8988T (cell line): ENCODE data around the gene TAF11L10.
"Not testable (repeated sequence)": the region's sequence is repeated elsewhere in the genome, so short reads cannot be mapped to it uniquely, and the experiment has no call there.

Experiments
- DNase-seq: peaks from one replicate; pipeline ENCODE4 v3.0.0; 2011

The TAF11L10 gene

DNA sequence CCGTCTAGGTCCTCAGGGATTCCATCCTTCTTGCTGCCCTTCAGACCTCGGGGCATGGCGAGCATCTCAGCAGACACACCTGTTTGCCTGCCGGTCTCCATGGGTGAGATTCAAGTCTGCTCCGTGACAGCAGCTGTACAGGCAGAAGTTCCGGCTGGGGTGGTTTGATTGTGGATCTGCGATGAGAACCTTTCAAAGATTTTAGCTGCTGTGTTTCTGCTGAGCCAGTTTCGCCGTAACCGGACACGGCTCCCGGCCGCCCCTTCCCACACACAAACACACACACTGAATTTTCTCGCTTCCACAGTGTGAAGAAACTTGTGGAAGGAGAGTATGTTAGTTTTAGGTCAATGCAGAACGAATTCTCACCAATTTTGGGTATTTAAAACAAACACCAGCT, at the start of gene TAF11L10:
Gene TAF11L10, minus strand, starts transcription at position 101 of the 400 bp plus-strand sequence.
- not testable (repeated sequence) for DNase-seq

DNA sequence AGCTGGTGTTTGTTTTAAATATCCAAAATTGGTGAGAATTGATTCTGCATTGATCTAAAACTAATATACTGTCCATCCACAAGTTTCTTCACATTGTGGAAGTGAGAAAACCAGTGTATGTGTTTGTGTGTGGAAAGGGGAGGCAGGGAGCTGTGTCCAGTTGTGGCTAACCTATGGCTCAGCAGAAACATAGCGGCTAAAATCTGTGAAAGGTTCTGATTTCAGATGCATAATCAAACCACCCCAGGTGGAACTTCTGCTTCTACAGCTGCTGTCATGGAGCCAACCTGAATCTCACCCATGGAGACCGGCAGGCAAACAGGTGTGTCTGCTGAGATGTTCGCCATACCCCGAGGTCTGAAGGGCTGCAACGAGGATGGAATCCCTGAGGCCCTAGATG, 36.5 kb upstream of the TAF11L10 start, which contains the start of gene TAF11L14:
Gene TAF11L14, plus strand, starts transcription at position 301 of the 400 bp plus-strand sequence.
- DNase-seq, result no peak

DNA sequence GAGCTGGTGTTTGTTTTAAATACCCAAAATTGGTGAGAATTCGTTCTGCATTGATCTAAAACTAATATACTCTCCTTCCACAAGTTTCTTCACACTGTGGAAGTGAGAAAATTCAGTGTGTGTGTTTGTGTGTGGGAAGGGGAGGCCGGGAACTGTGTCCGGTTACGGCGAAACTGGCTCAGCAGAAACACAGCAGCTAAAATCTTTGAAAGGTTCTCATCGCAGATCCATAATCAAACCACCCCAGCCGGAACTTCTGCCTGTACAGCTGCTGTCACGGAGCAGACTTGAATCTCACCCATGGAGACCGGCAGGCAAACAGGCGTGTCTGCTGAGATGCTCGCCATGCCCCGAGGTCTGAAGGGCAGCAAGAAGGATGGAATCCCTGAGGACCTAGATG, 34.2 kb upstream of the TAF11L10 start, which contains the start of gene TAF11L13:
Gene TAF11L13, plus strand, starts transcription at position 301 of the 400 bp plus-strand sequence.
- DNase-seq, result not testable (repeated sequence)

DNA sequence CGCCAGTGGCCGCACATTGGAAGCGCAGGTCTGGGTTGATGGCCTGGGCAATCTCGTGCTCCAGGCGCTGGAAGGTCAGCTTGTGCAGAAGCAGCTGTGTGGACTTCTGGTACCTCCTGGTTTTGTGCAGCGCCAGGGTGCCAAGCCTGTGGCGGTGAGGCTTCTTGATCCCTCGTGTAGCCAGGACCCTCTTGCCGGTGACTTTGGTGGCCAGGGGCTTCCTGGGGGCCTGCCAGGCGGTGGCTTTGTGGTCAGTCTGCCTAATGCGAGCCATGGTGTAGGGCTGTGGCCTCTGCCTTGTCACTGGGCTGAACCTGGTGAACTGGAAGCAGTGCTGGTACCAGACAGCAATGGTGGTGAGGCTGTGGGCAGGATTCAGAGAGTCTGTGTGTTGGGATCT, 28.1 kb upstream of the TAF11L10 start:
- DNase-seq, result no peak

DNA sequence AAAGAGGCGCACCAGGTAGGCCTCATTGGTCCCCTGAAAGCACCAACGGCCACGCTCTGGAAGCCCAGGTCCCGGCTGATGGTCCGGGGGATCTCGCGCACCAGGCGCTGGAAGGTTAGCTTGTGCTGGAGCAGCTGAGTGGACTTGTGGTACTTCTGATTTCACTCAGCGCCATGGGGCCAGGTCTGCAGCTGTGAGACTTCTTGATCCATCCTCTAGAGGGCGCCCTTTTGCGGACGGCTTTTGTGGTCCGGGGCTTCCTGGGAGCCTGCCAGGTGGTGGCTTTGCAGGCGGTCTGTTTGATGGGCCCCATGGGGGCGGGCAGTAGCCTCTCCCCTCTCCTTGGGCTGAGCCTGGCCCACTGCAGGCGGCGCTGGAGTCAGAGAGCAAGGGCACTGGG, 23.0 kb upstream of the TAF11L10 start:
- no peak for DNase-seq

DNA sequence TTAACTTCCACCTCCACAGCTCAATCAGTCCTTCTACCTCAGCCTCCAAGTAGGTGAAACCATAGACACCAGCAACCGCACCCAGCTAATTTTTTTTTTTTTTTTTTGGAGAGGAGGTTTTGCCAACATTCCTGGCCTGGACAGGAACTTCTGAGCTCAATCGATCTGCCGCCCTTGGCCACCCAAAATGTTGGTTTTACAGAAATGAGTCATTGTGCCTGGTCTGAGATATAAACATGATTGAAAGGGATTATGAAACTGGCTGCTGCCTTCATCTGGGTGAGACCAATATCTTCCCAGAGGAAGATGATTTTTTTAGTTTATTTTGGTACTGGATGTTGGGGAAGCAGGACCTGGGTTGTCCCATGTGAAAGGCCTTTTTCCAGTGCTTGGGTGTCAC, 21.7 kb upstream of the TAF11L10 start:
- no peak for DNase-seq

DNA sequence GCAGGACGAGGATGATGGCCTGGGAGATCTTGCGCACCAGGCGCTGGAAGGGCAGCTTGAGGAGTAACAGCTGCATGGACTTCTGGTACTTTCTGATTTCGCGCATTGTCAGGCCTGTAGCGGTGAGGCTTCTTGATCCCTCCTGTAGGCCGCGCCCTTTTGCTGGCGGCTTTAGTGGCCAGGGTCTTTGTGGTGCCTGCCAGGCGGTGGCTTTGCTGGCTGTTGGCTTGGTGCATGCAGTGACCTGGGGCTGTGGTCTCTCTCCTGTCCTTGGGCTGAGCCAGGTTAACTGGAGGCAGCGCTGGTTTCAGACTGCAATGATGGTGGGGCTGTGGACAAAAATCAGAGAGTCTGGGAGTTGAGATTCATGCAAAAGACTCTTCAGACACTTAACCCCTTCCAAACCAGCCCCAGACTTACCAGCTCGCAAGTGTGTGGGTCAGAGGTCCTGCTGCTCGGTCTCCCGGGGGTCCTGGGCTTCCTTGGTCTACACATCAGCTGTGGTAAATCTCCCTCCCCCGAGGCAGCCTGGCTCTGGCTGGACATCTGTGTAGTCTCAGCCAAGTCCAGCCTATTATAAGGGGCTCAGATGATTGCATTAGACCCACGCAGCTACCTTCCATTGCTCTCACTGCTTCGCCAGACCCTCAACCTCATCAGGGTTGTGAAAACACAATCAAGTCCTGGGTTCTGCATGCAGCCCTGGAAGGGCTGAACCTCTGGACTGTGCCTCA, 17.4 kb upstream of the TAF11L10 start:
- no peak for DNase-seq

DNA sequence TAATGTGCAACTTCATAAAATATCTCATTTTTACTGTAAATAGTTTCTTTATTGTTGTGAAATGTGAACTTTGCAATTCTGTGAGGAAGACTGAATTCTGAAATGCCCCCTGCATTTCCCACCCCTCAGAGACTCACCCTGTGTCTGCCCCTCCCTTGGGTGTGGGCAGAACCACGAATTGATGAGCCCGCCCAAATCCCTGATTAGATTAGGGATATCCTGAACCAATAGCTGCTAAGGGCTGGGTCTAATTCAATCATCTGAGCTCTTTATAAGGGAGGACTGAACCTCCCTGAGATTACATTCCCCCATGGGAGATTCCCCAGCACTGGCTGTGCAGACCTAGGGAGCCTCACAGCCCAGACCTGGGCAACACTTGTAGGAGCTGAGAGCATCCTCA, 12.5 kb upstream of the TAF11L10 start, which contains the start of gene TAF11L12:
Gene TAF11L12, plus strand, starts transcription at position 301 of the 400 bp plus-strand sequence.
- DNase-seq, result not testable (repeated sequence)

DNA sequence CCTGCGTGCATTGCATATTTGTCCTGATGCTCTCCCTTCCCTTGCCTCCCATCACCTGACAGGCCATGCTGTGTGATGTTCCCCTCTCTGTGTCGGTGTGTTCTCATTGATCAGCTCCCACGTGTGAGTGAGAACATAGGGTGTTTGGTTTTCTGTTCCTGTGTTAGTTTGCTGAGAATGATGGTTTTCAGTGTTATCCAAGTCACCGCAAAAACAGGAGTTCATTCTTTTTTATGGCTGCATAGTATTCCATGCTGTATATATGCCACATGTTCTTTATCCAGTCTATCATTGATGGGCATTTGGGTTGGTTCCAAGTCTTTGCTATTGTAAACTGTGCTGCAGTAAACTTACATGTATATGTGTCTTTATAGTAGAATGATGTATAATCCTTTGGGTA, 9.8 kb upstream of the TAF11L10 start:
- DNase-seq, result not testable (repeated sequence)

DNA sequence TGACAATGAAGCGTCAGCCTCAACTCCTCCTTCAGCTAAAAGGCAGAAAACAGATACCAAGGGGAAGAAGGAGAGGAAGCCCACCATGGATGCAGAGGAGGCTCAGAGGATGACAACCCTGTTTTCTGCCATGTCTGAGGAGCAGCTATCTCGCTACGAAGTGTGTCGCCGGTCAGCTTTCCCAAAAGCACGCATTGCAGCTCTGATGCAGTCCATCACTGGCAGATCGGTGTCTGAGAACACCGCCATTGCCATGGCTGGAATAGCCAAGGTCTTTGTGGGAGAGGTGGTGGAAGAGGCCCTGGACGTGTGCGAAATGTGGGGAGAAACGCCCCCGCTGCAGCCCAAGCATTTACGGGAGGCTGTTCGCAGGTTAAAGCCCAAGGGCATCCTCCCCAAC, 7.3 kb upstream of the TAF11L10 start:
- DNase-seq, result no peak

DNA sequence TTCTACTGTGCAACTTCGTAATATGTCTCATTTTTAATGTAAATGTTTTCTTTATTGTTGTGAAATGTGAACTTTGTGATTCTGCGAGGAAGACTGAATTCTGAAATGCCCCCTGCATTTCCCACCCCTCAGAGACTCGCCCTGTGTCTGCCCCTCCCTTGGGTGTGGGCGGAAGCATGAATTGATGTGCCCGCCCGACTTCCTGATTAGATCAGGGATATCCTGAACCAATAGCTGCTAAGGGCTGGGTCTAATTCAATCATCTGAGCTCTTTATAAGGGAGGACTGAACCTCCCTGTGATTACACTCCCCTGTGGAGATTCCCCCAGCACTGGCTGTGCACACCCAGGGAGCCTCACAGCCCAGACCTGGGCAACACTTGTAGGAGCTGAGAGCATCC, 6.3 kb upstream of the TAF11L10 start, which contains the start of gene TAF11L11:
Gene TAF11L11, plus strand, starts transcription at position 304 of the 400 bp plus-strand sequence.
- DNase-seq, result not testable (repeated sequence)

DNA sequence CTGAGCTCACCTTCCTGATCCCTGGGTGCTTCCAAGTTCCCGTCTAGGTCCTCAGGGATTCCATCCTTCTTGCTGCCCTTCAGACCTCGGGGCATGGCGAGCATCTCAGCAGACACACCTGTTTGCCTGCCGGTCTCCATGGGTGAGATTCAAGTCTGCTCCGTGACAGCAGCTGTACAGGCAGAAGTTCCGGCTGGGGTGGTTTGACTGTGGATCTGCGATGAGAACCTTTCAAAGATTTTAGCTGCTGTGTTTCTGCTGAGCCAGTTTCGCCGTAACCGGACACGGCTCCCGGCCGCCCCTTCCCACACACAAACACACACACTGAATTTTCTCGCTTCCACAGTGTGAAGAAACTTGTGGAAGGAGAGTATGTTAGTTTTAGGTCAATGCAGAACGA, 3.4 kb downstream of the TAF11L10 start, which contains the start of gene TAF11L9:
Gene TAF11L9, minus strand, starts transcription at position 140 of the 400 bp plus-strand sequence.
- DNase-seq, result not testable (repeated sequence)

DNA sequence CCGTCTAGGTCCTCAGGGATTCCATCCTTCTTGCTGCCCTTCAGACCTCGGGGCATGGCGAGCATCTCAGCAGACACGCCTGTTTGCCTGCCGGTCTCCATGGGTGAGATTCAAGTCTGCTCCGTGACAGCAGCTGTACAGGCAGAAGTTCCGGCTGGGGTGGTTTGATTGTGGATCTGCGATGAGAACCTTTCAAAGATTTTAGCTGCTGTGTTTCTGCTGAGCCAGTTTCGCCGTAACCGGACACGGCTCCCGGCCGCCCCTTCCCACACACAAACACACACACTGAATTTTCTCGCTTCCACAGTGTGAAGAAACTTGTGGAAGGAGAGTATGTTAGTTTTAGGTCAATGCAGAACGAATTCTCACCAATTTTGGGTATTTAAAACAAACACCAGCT, 6.8 kb downstream of the TAF11L10 start, which contains the start of gene TAF11L8:
Gene TAF11L8, minus strand, starts transcription at position 101 of the 400 bp plus-strand sequence.
- not testable (repeated sequence) for DNase-seq

DNA sequence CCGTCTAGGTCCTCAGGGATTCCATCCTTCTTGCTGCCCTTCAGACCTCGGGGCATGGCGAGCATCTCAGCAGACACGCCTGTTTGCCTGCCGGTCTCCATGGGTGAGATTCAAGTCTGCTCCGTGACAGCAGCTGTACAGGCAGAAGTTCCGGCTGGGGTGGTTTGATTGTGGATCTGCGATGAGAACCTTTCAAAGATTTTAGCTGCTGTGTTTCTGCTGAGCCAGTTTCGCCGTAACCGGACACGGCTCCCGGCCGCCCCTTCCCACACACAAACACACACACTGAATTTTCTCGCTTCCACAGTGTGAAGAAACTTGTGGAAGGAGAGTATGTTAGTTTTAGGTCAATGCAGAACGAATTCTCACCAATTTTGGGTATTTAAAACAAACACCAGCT, 12.0 kb downstream of the TAF11L10 start, which contains the start of gene TAF11L7:
Gene TAF11L7, minus strand, starts transcription at position 101 of the 400 bp plus-strand sequence.
- DNase-seq, result not testable (repeated sequence)
